ENCODE data around the gene TXNRD2.

- TF ChIP-seq, protein P1, sequence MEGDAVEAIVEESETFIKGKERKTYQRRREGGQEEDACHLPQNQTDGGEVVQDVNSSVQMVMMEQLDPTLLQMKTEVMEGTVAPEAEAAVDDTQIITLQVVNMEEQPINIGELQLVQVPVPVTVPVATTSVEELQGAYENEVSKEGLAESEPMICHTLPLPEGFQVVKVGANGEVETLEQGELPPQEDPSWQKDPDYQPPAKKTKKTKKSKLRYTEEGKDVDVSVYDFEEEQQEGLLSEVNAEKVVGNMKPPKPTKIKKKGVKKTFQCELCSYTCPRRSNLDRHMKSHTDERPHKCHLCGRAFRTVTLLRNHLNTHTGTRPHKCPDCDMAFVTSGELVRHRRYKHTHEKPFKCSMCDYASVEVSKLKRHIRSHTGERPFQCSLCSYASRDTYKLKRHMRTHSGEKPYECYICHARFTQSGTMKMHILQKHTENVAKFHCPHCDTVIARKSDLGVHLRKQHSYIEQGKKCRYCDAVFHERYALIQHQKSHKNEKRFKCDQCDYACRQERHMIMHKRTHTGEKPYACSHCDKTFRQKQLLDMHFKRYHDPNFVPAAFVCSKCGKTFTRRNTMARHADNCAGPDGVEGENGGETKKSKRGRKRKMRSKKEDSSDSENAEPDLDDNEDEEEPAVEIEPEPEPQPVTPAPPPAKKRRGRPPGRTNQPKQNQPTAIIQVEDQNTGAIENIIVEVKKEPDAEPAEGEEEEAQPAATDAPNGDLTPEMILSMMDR (IDR thresholded peaks at IDR 0.05) = no peak
- no peak for TF ChIP-seq EZH2 (IDR thresholded peaks at IDR 0.05)
Observed at GRCh38 chr22:19964701-19965386, 23.2 kb upstream of the TXNRD2 start.
